Limb (tissue), 2 donors: ENCODE measurements around the gene PRR5.

Experiments used
- DNase-seq, 2 donors: peaks; one replicate each; pipeline ENCODE4 v3.0.0-alpha.2; 2016; ENCODE audit errors: extremely low spot score in 2 of 2

Gene PRR5

GRCh38 chr22:44753189-44754042 is 51.4 kb downstream of the PRR5 start:
- DNase-seq, result peak; percentile 62 to 75

DNA sequence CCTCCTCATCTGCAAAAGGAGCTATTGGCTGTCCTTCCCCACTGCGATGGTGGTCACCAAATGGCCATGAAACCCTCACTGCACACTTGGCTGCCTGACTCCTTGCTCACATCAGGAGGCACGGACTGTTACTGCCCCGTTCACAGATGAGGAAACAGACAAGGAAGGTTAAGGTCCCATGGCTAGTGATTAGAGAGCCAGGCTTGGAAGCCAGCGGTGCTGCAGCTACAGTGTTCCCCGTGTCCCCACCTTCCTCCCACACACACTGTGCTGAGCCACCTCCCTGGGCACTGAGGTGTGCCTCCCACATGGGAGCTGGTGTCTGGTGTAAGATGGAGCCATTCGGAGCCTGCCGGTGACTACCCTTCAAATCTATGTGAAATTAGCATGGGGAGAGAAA is 53.0 kb downstream of the PRR5 start:
- no peak for DNase-seq

DNA sequence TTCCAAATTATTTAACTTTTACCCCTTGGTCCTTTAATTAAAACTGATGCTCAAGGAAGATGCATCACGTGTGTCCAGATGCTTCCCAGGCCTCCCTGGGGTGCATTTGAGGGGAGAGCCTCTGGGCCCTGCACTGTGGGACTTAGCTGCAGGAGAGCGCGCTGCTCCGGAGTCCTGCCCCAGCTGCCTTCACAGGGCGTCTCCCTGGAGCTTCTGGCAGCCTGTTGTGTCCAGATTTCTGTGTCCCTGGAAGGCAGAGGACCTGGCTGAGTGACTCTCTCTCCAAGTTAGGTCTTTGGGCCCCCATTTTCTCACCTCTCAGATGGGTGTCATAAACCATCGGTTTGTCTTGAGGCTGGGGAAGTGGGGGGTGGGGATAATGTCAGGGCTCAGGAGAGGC is 53.4 kb downstream of the PRR5 start:
- DNase-seq, result no peak

DNA sequence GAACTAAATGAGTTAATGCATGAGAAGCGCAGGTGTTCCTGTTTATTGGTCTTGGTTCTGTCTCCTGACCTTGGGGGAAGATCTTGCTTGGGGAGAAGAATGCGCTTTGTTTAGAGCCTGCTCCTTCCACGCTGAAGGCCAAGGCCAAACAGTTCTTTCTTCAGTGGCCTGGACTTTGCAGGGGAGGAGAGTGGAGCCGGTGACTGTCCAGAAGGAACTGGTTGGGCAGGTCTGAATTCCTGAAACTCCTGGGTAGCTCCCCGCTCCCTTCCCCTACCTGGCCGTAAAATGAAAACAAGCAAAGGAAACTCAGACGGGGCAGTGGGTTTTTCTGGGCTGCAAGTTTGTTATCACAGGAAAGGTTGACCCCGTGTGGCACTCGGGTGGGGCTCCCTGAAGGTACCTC is 54.0 kb downstream of the PRR5 start:
- no peak for DNase-seq

DNA sequence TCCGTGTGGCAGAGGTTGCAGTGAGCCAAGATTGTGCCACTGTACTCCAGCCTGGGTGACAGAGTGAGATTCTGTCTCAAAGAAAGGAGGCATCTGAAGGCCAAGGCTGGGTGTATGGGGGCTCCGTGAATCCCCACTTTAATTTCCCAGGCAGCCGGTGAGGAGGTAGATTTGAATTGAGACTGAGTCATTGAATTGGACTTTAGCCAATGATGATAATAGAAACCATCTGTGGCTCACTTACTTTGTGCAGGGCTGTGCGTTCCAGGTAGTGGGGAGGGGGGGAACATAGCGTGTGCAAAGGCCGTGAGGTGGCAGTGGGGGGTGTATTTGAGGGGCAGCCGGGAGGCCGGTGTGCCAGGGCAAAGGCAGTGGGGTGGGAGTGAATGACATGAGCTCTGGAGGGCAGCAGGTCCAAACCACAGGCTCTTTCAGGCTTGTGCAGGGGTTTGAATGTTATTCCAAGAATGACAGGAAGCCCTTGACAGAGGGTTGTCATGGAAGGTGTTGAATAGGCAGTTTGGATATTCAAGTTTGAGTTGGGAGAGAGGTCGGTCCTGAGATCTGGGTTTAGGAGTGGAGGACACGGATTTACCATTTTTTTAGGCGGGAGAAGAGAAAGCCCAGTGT is 56.5 kb downstream of the PRR5 start:
- peak; percentile 39 to 43 for DNase-seq

- DNase-seq, result no peak
These were observed 57.0 kb downstream of the PRR5 start for GRCh38 chr22:44759001-44759400.

DNA sequence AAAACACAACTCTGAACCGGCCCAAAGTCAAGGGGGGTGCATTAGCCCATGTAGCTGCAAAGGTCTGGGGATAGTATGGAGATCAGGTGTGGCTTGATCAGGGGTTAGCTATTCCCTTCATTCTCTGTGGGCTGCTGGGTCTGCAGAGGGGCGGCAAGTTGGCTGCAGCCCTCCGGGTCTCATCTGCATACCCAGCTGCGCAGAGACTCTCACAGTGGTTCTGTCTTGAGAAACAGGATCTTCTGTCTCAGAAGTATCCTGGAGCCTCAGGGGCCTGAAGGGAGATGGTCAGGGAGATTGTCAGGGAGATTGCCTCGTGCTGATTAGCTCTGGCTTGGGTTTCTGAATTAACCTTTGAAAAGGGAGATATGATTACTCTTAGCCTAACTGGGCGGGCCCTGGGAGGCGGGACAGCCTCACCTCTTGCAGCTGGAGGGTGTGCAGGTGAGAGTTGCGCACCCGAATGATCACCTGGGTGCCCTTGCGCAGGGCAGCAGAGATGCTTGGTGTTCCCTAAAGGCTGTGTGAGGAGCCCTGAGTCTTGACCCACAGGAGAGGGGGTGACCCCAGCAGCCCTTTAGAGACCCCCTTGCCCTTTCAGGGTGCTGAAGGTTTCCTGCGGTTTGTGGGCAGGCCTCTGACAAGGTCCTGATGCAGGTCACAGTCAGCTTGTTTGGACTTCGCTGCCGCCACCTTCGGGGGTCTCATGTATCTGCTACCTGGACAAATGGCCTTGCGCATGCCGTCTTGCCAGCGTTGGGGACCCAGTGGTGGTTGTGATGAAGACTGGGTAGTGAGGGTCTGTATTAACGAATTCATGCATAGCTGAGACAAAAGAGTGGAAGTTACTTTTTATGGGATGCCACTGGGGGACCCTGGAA is 57.7 kb downstream of the PRR5 start:
- no peak for DNase-seq

GRCh38 chr22:44760476-44760875 is 58.5 kb downstream of the PRR5 start:
- DNase-seq, result no peak

- no peak for DNase-seq
These were observed 59.0 kb downstream of the PRR5 start for GRCh38 chr22:44761025-44761424.

GRCh38 chr22:44764373-44764772 is 62.4 kb downstream of the PRR5 start:
- DNase-seq, result no peak

DNA sequence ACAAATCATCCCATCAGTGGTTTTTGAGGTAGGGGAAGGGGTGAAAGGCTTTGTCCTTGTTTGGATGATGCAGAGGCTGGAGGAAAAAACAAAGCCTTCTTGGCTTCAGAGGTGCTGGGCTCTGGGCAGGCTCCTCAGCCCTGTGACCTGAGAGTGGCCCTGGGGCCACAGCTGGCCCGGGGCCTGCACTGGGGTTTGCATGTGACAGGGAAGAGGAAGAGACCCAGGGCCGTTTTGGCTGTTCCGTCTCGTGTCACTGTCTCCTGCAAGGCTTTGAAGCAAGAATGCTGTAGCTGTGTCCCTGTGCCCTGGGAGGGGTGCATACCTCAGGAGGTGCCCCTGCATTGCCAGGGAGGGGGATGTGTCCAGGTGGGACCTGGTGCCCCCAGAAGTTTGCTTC is 63.0 kb downstream of the PRR5 start:
- DNase-seq, result no peak

- DNase-seq, result no peak
These were observed 63.7 kb downstream of the PRR5 start for GRCh38 chr22:44765571-44766285.

GRCh38 chr22:44773082-44773481 is 71.1 kb downstream of the PRR5 start:
- DNase-seq, result no peak

DNA sequence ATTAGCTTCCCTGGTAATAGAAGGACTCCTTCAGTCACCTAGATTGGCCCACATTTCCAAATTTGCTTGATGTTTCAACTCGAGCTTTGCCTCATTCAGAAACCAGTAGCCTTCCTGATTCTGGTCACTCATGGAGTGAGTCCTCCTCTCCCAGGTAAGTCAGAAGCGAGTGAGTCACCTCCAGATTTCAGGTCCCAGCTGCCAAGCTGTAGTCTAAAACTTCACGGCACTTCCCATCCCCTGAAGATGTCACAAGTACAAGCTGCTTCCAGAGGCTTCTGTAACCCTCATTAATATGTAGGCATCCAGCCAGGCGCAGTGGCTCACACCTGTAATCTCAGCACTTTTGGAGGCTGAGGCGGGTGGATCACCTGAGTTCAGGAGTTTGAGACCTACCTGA is 73.9 kb downstream of the PRR5 start:
- no peak for DNase-seq

DNA sequence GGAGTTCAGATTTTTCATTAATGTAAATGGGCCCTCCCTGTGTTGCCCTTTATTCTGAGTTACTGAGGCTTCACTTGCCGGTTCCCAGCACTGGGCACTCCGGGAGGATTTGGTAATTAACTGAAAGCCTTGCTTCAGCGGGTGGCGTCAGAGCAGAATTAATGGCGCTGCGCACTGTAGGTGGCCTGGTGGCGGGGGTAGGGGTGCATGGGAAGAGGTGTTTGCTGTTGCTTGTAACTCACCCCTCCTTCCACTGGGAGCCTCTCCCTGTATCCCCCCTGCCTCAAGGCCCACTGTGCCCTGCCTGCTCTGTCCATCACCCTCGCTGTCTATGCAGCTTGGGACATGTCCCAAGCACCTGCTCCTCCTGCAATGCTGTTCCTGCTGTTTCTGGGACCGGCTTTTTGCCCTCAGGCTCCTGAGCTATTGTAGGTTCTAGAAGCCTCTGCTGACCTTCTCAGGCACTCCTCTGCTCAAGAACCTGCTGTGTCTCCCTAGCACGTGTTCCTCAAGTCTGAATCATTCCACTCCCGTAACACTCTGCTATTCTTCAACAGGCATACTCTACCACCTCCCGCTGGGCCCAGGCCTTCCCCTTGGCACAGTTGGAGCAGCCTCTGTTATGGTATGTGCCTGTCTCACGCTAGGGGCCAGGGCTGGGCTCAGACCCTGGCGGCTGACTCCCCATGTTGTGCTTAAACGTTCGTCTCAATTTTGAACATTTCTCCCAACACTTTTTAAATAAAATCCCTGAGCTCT is 74.8 kb downstream of the PRR5 start:
- DNase-seq, result no peak

DNA sequence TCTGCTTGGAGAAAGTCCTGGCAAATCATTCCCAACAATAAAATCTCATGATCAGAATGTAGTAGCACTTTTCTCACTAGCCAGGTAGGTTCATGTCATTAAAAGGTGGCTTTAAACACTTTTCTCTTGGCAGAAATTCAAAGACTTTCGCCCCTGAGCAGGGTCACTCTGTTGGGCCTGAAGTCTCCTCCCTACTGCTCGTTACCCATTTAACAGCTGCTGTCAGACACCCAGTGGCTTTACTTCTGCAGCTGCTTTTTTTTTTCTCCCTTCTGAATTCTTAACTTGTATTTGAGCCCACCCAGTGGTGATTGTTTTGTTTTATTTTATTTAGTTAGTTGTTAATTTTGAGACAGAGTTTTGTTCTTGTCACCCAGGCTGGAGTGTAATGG is 75.4 kb downstream of the PRR5 start:
- DNase-seq, result no peak

DNA sequence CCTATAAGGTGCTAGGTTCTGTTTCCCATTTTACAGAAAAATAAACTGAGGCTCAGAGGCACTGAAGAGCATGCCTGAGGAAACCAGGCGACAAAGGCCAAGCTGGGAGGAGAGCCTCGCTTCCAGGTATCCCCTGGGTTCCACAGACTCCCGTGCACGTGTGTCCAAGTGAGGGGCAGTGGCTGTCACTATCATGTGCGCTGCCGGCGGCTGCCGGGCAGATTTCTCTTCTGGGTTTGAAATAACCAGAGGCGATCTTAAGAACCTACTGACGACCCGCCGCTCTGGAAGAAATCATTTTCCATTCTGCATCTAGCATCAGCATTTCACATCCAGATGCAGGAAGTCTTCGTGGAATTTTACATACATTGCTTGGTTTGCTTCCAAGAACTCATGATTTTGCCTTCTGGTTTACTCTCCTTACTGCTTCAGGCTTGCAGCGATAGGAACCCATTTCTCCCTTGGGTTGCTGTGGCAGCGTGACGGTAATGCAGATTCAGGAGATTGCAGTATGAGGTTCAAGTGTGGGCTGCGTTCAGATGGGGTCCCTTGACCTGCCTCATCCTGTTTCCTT is 79.0 kb downstream of the PRR5 start:
- DNase-seq, result no peak

- DNase-seq, result peak in 1 of 2 donors; percentile 58
These were observed 80.5 kb downstream of the PRR5 start for GRCh38 chr22:44782363-44782963.

DNA sequence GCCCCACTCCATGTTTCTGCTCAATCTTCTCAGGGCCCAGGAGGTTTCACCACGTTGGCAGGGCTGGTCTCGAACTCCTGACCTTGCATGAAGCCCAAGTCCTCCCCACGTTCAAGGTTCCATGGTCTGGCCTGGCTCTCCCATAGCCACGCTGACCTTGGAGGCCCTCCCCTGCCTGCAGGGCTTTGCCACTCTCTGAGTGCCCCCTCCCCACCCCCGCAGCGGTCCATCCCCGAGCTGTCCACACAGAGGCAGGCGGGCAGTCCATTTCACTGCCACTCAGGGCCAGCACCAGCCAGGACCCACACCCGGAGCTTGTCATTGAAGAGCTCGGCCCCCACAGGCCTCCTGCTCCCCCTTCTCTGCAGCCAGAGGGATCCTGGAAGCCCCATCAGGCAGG is 81.1 kb downstream of the PRR5 start:
- no peak for DNase-seq

DNA sequence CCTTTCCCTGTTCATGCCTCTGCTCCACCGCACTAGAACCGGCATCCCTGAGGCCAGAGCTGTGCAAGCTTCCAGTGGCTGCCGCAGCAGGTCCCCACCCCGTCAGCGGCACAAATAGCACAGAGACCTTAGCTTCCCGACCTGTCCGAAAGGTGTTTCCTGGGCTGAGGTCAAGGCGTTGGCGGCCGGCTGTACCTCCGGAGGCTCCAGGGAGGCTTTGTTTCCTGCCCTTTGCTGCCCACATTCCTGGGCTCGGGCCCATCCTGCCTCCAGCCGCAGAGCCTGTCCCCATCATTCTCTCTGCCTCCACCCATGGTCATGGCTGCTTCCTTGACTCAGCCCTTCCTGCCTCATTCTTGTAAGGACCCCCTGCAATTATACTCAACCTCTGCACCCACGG is 81.6 kb downstream of the PRR5 start:
- no peak for DNase-seq
